Stimulated activated effector memory CD8-positive, alpha-beta T cell treated with anti-CD3 and anti-CD28 coated beads, Interleukin-12 subunit alpha, Interleukin-12 subunit beta, amount 100 ng/mL, for 72 hours (primary cell): ENCODE data around the gene YIPF6.
A peak's percentile ranks its signal among the peaks of the same experiment; 100 is the strongest.
"Not testable (repeated sequence)": the region's sequence is repeated elsewhere in the genome, so short reads cannot be mapped to it uniquely, and the experiment has no call there.

Source experiments
- ATAC-seq: fragments of 150-1000 bp; cut with Tn5 transposase; 2 replicates; pipeline ENCODE4 v1.10.0; 2021
- DNase-seq, 2 donors: peaks; one replicate each; pipeline ENCODE4 v3.0.0; 2021 to 2022; ENCODE audit warnings: low spot score in 2 of 2
- H3K27ac Mint-ChIP-seq: one replicate; pipeline ENCODE4 v1.8.0; 2022; ENCODE audit warnings: mild to moderate bottlenecking, mixed read lengths
- H3K36me3 Mint-ChIP-seq: one replicate; pipeline ENCODE4 v1.8.0; 2022; ENCODE audit warnings: mild to moderate bottlenecking, mixed read lengths
- H3K4me1 Mint-ChIP-seq: one replicate; pipeline ENCODE4 v1.8.0; 2022; ENCODE audit warnings: mixed read lengths
- H3K4me3 Mint-ChIP-seq: one replicate; pipeline ENCODE4 v1.8.0; 2022; ENCODE audit warnings: mild to moderate bottlenecking, mixed read lengths
- H3K9me3 Mint-ChIP-seq: one replicate; pipeline ENCODE4 v1.8.0; 2022; ENCODE audit warnings: mixed read lengths

The YIPF6 gene

GRCh38 chrX:68492583-68492982 is 6.3 kb upstream of the YIPF6 start:
- Mint-ChIP-seq H3K27ac (no peak overlapping the region), H3K9me3 (no peaks in the 10 kb centered on the region), H3K4me1 (peaks cover 2% of the 10 kb centered on the region), H3K36me3 (no peaks in the 10 kb centered on the region), H3K4me3 (no peak overlapping the region)
- DNase-seq (no peak), ATAC-seq (no peak)

- not testable (repeated sequence) for H3K4me3 Mint-ChIP-seq, H3K9me3 Mint-ChIP-seq, ATAC-seq, H3K4me1 Mint-ChIP-seq, DNase-seq, H3K36me3 Mint-ChIP-seq, H3K27ac Mint-ChIP-seq
Measured at GRCh38 chrX:68493776-68494175, 5.1 kb upstream of the YIPF6 start.

- H3K9me3 Mint-ChIP-seq: no peaks in the 10 kb centered on the region
- ATAC-seq (no peak), DNase-seq (no peak)
- peaks cover 22% of the 10 kb centered on the region for H3K4me1 Mint-ChIP-seq
- H3K36me3 Mint-ChIP-seq: peaks cover 7% of the 10 kb centered on the region
- H3K27ac Mint-ChIP-seq: peak overlapping the region; percentile 99
- H3K4me3 Mint-ChIP-seq: peak overlapping the region; percentile 93
Measured at GRCh38 chrX:68498044-68498507, 775 bp upstream of the YIPF6 start.

GRCh38 chrX:68499543-68500504 is 973 bp downstream of the YIPF6 start:
- peak overlapping the region; percentile 99 for H3K27ac Mint-ChIP-seq
- H3K36me3 Mint-ChIP-seq: peaks cover 12% of the 10 kb centered on the region

GRCh38 chrX:68503836-68504636 is 5.2 kb downstream of the YIPF6 start:
- peaks cover 42% of the 10 kb centered on the region for H3K36me3 Mint-ChIP-seq
- ATAC-seq: peak; percentile 98

More at GRCh38 chrX:68499543-68500504, 973 bp downstream of the YIPF6 start:
- DNase-seq (no peak), ATAC-seq (no peak)
- Mint-ChIP-seq H3K4me1 (peaks cover 33% of the 10 kb centered on the region), H3K4me3 (peak overlapping the region; percentile 93), H3K9me3 (no peaks in the 10 kb centered on the region)

GRCh38 chrX:68506649-68507048 is 7.8 kb downstream of the YIPF6 start:
- no peak for DNase-seq
- H3K27ac Mint-ChIP-seq: no peak overlapping the region
- H3K9me3 Mint-ChIP-seq: no peaks in the 10 kb centered on the region
- peaks cover 48% of the 10 kb centered on the region for H3K4me1 Mint-ChIP-seq
- no peak for ATAC-seq
- no peak overlapping the region for H3K4me3 Mint-ChIP-seq
- H3K36me3 Mint-ChIP-seq: peaks cover 56% of the 10 kb centered on the region

More at GRCh38 chrX:68503836-68504636, 5.2 kb downstream of the YIPF6 start:
- Mint-ChIP-seq H3K4me3 (peak overlapping the region; percentile 36), H3K9me3 (no peaks in the 10 kb centered on the region), H3K27ac (peak overlapping the region; percentile 72), H3K4me1 (peaks cover 37% of the 10 kb centered on the region)
- peak; percentile 10 to 68 for DNase-seq

- H3K9me3 Mint-ChIP-seq: no peaks in the 10 kb centered on the region
- peak overlapping the region; percentile 80 for H3K27ac Mint-ChIP-seq
- no peak for DNase-seq
- ATAC-seq: peak; percentile 40
- H3K4me1 Mint-ChIP-seq: peaks cover 29% of the 10 kb centered on the region
- peaks cover 67% of the 10 kb centered on the region for H3K36me3 Mint-ChIP-seq
- no peak overlapping the region for H3K4me3 Mint-ChIP-seq
Measured at GRCh38 chrX:68508799-68509198, 9.9 kb downstream of the YIPF6 start.

- DNase-seq (peak; percentile 8 to 49), ATAC-seq (no peak)
- H3K27ac Mint-ChIP-seq: no peak overlapping the region
Measured at GRCh38 chrX:68511255-68511654, 12.4 kb downstream of the YIPF6 start.

GRCh38 chrX:68524680-68525079 is 25.8 kb downstream of the YIPF6 start:
- not testable (repeated sequence) for H3K9me3 Mint-ChIP-seq, H3K4me3 Mint-ChIP-seq, DNase-seq, ATAC-seq, H3K27ac Mint-ChIP-seq
- Mint-ChIP-seq H3K36me3 (peaks cover 100% of the 10 kb centered on the region), H3K4me1 (peaks cover 12% of the 10 kb centered on the region)

More at GRCh38 chrX:68511255-68511654, 12.4 kb downstream of the YIPF6 start:
- H3K9me3 Mint-ChIP-seq: no peaks in the 10 kb centered on the region
- peaks cover 81% of the 10 kb centered on the region for H3K36me3 Mint-ChIP-seq
- H3K4me3 Mint-ChIP-seq: no peak overlapping the region
- peaks cover 21% of the 10 kb centered on the region for H3K4me1 Mint-ChIP-seq

- no peak for DNase-seq
- H3K4me3 Mint-ChIP-seq: no peak overlapping the region
- no peaks in the 10 kb centered on the region for H3K9me3 Mint-ChIP-seq
- no peak for ATAC-seq
- peaks cover 6% of the 10 kb centered on the region for H3K4me1 Mint-ChIP-seq
- H3K27ac Mint-ChIP-seq: no peak overlapping the region
- peaks cover 52% of the 10 kb centered on the region for H3K36me3 Mint-ChIP-seq
Measured at GRCh38 chrX:68532831-68533533, 34.1 kb downstream of the YIPF6 start.

GRCh38 chrX:68533656-68534055 is 34.8 kb downstream of the YIPF6 start:
- Mint-ChIP-seq H3K36me3 (peaks cover 45% of the 10 kb centered on the region), H3K4me1 (peaks cover 6% of the 10 kb centered on the region), H3K27ac (no peak overlapping the region), H3K9me3 (no peaks in the 10 kb centered on the region), H3K4me3 (no peak overlapping the region)
- DNase-seq (no peak), ATAC-seq (no peak)

GRCh38 chrX:68534691-68535090 is 35.8 kb downstream of the YIPF6 start:
- H3K36me3 Mint-ChIP-seq: peaks cover 35% of the 10 kb centered on the region
- DNase-seq (no peak), ATAC-seq (no peak)
- H3K4me1 Mint-ChIP-seq: no peaks in the 10 kb centered on the region
- no peak overlapping the region for H3K4me3 Mint-ChIP-seq
- no peak overlapping the region for H3K27ac Mint-ChIP-seq
- H3K9me3 Mint-ChIP-seq: no peaks in the 10 kb centered on the region

- DNase-seq (no peak), ATAC-seq (no peak)
- H3K4me3 Mint-ChIP-seq: no peak overlapping the region
- H3K4me1 Mint-ChIP-seq: no peaks in the 10 kb centered on the region
- H3K9me3 Mint-ChIP-seq: peaks cover 3% of the 10 kb centered on the region
- no peak overlapping the region for H3K27ac Mint-ChIP-seq
- H3K36me3 Mint-ChIP-seq: peaks cover 32% of the 10 kb centered on the region
Measured at GRCh38 chrX:68536429-68536828, 37.6 kb downstream of the YIPF6 start.

GRCh38 chrX:68536884-68537283 is 38.0 kb downstream of the YIPF6 start:
- DNase-seq (no peak), ATAC-seq (no peak)
- Mint-ChIP-seq H3K4me3 (no peak overlapping the region), H3K27ac (no peak overlapping the region), H3K4me1 (no peaks in the 10 kb centered on the region), H3K36me3 (peaks cover 31% of the 10 kb centered on the region), H3K9me3 (peaks cover 6% of the 10 kb centered on the region)

GRCh38 chrX:68550193-68550592 is 51.3 kb downstream of the YIPF6 start:
- H3K9me3 Mint-ChIP-seq: no peaks in the 10 kb centered on the region
- no peaks in the 10 kb centered on the region for H3K36me3 Mint-ChIP-seq
- ATAC-seq: no peak
- H3K4me1 Mint-ChIP-seq: no peaks in the 10 kb centered on the region
- DNase-seq: no peak
- no peak overlapping the region for H3K4me3 Mint-ChIP-seq
- no peak overlapping the region for H3K27ac Mint-ChIP-seq
